AG20443 (cell line): Measurements from ENCODE around the gene FES.
"Not testable (repeated sequence)": the region's sequence is repeated elsewhere in the genome, so short reads cannot be mapped to it uniquely, and the experiment has no call there.

Experiments used
- DNase-seq: peaks from one replicate; pipeline ENCODE4 v3.0.0; 2012; ENCODE audit warnings: low spot score, mixed read lengths

FES gene

DNA sequence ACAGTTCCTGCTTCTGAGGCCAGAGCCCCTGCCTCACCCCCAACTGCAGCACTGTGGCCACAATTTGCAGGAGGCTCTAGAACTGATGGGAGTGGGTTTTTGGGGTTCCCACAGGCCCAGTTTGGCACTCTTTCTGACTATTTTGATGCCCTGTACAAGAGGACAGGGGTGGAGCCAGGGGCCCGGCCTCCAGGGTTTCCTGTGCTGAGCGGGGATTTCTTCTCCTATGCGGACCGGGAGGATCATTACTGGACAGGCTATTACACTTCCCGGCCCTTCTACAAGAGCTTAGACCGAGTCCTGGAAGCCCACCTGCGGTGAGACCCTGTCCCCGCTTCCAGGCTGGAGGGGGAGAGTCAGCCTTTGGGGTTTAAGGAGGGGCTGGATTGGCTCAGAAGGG is 25.7 kb downstream of the FES start:
- no peak for DNase-seq

DNA sequence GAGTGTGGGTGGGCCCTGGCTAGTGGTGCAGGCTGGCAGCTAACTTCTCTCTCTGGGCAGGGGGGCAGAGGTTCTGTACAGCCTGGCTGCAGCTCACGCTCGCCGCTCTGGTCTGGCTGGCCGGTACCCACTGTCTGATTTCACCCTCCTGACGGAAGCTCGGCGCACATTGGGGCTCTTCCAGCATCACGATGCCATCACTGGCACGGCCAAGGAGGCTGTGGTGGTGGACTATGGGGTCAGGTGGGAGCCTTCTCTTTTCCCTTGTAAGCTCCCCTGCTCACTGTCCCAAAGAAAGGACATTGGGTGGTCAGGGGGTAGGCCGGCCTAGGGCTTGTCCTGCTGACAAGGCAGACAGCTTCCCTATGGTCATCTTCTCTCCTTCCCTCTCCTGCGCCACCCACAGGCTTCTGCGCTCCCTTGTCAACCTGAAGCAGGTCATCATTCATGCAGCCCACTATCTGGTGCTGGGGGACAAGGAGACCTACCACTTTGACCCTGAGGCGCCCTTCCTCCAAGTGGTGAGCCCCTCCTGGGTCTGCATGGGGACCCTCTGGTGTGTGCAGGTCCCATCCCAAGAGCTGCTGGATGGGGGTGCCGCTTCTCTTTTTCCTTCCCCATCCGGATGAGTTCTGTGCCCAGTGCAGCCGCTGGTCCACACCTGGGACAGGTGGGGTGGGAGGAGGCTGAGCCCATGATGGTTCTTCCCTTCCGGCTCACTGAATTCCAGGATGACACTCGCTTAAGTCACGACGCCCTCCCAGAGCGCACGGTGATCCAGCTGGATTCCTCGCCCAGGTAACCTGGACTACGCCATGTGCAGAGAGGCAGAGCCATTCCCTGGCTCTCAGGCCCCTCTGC is 26.4 kb downstream of the FES start:
- no peak for DNase-seq

DNA sequence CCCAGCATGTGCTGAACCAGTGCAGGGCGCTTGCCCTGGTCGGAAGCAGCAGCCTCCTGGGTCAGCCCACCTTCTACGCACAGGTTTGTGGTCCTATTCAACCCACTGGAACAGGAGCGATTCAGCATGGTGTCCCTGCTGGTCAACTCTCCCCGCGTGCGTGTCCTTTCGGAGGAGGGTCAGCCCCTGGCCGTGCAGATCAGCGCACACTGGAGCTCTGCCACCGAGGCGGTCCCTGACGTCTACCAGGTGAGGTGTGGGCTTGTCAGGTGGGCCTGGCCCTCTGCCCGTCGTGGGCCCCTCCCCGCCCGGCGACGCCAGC is 27.0 kb downstream of the FES start:
- no peak for DNase-seq

DNA sequence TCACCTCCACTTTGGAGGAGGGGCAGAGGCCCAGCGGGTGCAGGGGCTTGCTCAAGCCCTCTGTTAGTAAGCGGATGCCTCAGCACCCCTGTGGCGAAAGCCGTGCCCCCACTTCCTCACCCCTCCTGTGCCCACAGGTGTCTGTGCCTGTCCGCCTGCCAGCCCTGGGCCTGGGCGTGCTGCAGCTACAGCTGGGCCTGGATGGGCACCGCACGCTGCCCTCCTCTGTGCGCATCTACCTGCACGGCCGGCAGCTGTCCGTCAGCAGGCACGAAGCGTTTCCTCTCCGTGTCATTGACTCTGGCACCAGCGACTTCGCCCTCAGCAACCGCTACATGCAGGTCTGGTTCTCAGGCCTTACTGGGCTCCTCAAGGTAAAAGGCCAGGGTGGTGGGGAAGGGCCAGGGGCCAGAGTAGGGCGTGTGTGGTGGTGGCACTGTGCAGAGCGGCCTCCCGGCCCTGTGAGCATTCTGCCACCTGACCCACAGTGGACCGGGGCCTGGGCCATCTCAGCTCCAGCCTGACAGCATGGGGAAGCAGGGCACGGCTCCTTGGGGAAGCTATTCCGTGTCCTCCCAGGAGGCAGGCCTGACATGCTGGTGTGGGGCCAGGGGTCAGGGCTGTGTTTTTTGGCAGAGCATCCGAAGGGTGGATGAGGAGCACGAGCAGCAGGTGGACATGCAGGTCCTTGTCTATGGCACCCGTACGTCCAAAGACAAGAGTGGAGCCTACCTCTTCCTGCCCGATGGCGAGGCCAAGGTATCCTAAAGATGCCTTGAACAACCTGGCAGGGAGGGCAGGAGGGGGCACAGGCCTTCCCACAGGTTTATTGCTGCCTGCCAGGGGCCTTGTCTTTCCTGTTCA is 27.8 kb downstream of the FES start:
- no peak for DNase-seq

DNA sequence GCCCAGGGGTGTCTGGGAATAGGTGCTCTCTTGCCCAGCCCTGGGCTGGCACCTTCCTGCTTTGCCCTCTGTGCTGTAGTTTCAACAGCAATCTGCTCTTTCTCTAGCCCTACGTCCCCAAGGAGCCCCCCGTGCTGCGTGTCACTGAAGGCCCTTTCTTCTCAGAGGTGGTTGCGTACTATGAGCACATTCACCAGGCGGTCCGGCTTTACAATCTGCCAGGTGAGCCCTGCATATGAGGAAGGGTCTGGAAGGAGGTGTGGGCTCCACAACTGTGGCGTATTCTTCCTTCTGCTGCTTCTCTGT is 28.4 kb downstream of the FES start:
- no peak for DNase-seq

DNA sequence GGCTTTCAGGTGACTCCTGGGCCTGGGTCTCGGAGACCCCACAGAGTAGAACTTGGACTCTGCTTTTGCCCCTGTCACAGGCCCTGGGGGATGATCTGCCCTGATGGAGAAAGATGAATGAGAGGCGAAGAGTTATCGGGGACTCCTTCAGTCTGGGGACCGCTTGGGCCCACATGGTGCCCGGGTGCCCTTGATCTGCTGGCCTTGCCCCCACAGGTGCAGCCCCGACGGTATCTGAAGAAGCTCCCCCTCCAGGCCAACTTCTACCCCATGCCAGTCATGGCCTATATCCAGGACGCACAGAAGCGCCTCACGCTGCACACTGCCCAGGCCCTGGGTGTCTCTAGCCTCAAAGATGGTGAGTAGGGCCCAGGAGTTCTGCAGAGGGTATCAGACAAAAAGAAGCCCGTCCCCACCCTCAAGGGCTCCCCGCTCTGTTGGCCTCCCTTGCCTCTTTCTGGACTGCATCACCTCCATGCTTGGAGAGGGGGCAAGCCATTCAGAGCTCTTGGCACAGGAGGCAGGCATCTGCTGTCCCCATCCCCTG is 29.2 kb downstream of the FES start:
- DNase-seq: no peak

DNA sequence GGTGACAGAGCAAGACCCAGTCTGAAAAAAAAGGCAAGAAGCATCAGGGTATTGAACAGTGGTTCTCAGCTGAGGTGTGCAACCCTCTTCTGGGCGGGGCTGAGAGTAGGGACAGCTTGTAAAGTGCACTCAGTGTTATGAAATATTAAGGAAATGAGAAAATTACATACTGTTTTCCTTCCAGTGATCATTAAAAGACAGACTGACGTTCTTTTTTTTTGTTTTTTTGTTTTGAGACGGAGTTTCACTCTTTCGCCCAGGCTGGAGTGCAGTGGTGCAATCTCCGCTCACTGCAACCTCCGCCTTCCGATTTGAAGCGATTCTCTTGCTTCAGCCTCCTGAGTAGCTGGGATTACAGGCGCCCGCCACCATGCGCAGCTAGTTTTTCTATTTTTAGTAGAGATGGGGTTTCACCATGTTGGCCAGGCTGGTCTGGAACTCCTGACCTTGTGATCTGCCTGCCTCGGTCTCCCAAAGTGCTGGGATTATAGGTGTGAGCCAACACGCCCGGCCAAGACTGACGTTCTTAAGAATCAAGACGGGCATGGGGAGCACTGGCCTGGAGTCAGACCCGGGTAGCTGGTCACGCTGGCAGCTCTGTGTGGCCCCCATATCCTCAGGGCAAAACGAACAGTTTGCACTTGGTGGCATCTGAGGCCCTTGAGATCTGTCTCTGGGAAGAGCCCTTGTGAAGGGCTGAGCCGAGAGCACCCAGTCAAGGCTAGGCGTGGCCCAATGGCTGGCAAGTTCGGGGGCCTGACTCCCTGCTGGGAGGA is 30.2 kb downstream of the FES start:
- DNase-seq: no peak

DNA sequence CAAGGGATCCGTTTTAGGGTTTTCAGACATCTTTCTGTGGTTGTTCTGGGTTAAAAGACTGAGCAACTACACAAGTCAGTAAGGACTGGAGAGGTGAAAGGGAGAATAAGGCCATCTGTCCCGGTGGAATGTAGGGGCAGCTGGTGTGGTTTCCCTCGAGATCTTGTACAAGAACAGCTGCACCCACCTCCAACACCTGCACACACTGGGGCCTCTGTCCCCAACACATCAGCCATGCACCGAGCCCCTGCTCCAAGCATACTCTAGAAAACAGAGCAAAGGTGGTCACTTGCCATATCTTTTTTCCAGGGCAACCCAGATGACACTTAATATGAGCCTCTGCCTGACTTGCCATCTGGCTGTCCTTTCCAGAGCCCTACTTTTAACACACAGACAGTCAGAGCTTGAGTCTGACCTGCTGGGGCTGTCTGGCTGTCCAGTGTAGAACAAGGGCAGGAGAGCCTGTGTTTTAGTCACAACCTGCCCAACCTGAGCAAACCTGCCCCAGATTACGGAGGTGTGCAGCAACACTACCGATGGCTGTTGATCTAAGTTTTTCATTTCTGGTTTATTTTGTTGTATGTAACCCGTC is 31.0 kb downstream of the FES start:
- no peak for DNase-seq

DNA sequence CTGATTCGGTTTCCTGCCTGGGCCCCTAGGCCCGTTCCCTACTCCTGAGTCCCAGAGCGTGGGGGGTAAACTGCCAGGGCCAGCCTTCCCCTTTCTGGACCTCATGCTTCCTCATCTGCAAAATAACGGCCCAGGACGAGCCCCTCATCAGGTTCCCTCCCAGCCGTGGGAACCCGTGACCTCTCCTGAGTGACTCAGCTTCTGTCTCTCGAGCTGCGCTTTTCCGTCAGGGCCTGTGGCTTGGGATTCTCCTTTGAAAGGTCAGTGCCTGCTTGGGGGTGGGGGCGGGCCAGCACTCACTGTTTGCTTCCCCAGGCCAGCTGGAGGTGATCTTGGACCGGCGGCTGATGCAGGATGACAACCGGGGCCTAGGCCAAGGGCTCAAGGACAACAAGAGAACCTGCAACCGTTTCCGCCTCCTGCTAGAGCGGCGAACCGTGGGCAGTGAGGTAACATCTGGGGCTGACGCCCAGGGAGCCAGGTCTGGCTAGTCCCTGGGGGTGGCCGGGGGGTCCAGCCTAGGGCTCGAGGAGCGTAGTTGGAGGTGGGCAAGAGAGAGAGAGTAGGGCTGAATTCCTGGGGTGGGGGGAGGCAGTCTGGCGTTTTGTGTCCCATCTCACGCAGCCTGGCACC is 31.6 kb downstream of the FES start:
- no peak for DNase-seq

DNA sequence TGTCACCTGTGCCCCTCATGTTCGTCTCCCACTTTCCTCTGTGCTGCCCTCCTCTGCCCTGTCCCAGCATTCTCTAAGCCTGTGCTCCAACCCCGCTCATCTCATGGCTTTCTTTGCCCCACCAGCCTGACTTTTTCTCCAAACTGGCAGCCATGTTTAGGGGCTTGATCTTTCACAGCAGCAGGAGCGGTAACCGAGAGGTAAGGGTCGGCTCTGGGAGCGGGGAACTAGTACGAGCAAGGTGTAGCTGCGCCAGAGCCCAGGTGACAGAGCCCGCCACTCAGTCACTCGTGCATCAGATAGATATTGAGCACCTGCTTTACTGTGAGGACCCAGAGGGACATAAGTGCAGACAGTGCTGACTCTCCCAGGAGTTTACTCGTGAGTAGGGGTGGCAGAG is 32.2 kb downstream of the FES start:
- no peak for DNase-seq

DNA sequence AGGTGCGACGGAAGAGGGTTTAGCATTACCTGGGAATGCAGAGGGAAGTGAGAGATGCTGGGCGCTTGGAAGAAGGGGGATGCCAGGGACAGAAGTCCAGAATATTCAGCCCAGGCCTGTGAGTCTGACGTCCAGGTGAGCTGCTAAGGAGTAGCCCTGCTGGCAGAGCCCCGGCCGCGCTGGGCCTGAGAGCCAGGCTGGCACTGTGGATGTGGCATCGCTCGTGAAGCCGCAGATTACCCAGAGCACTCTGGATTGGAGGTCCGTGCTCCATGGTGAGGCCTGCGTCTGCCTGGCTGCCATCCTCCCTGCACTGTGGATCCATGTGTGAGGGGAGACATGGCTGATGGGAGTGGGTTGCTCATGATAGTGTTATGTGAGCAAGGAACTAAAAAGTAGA is 33.3 kb downstream of the FES start:
- DNase-seq: no peak

DNA sequence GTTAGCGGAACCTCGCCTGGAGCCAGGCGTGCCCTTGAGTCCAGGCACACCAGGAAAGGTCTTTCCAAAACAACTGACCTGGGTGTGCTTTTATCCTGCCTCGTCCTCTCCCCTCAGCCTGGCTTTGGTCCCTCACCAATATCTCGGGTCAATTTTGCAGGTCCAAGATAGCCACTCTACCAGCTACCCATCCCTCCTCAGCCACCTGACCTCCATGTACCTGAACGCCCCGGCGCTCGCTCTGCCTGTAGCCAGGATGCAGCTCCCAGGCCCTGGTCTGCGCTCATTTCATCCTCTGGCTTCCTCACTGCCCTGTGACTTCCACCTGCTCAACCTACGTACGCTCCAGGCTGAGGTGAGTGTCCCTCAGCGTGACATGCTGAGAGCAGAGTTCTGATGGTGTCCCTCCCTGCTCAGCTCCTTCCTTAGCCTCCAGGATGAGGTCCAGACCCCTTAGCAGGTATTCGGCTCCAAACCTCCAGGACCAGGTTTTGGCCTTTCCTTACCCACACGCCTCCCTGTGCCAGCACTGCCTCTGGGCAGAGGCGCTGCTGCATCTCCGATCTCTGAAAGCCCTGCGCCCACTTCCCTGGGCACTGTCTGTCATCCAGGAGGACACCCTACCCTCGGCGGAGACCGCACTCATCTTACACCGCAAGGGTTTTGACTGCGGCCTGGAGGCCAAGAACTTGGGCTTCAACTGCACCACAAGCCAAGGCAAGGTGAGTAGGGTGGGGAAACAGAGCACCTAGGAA is 33.9 kb downstream of the FES start:
- no peak for DNase-seq

DNA sequence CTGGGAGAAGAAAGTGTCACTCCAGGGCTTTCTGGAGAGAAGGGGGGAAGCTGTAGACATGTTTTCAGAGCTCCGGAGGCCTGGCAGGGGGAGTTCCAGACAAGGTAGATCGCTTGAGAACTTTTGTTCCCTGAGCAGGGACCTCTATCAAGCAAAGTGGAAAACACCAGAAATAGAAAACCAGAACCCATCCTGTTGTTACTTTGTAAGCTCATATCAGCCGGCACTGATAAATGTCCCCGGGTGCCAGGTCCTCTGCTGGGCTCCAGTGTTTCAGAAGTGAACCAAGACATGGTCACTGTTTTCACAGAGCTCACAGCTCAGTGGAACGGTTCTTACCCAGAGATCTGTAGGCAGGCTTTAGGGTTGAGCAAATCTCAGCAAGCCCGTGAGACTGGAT is 34.5 kb downstream of the FES start:
- DNase-seq: no peak

DNA sequence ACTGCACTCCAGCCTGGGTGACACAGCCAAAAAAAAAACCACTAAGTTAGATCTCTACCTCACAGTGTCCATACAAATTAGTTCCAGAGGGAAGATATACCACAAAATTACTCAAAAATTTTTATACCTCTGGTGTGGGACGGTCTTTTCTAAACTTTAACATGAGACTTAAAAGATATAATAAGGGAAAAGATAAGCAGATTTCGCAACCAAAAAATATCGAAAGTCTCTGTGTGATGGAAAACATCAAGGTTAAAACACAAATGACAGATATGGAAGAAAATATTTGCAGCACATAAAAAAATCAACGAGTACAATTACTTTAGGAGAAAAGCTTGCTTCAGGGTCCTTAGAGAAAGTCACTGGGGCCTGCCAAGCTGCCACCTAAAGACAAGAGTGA is 37.6 kb downstream of the FES start:
- DNase-seq: no peak

DNA sequence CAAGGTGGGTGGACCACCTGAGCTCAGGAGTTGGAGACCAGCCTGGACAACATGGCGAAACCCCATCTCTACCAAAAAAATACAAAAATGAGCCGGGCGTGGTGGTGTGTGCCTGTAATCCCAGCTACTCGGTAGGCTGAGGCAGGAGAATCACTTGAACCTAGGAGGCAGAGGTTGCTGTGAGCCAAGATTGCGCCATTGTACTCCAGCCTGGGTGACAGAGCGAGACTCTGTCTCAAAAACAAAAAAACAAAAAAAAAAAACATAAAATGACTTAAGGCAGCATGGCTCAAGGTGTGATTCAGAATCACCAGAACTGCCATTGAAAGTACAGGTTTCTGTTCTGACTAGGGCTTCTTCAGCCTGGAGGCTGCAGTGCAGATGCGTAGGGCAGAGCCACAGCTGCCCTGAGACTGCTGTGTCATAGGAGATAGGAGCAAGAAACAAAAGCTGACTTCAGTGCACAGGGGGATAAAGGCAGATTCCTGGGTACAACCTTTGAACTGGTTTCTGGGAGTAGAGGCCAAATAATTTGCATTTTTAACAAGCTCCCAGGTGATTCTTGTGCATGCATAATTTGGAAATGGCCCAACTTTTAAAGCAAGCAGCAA is 38.5 kb downstream of the FES start:
- DNase-seq: not testable (repeated sequence)

DNA sequence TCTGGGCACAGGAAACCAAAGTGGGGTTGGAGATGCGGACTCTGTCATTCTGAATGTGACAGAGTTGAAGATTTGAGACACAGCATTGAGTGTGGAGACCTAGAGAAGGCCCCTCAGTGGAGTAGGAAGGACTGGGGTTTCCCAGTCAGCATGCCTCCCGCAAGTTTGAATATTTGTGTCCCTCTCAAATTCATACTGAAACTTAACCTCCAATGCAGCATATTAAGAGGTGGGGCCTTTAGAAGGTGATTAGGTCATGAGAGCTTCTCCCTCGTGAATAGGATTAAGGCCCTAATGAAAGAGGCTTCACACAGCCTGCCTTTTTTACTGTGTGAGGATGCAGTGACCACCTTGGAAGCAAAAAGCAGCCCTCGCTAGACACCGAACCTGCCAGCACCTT is 40.1 kb downstream of the FES start:
- no peak for DNase-seq

DNA sequence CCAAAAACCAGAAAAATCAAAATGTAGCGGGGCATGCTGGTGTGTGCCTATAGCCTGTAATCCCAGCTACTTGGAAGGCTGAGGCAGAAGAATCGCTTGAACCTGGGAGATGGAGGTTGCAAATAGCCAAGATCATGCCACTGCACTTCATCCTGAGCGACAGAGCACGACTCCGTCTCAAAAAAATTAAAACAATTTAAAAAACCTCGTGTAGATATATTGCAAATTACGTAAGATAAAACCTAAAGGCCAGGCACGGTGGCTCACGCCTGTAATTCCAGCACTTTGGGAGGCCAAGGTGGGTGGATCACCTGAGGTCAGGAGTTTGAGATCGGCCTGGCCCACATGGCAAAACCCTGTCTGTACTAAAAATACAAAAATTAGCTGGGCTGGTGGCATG is 42.5 kb downstream of the FES start:
- not testable (repeated sequence) for DNase-seq

DNA sequence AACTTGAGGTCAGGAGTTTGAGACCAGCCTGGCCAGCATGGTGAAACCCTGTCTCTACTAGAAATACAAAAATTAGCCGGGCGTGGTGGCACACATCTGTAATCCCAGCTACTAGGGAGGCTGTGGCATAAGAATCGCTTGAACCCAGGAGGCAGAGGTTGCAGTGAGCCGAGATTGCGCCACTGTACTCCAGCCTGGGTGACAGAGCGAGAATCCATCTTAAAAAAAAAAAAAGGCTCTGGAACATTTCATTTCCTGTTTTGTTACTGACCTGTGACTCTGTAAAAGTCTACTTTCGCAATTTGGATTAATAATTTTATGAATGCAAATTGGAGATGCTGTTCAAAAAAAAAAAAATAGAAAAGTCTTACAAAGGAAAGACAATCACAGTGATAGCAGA is 43.8 kb downstream of the FES start:
- not testable (repeated sequence) for DNase-seq

DNA sequence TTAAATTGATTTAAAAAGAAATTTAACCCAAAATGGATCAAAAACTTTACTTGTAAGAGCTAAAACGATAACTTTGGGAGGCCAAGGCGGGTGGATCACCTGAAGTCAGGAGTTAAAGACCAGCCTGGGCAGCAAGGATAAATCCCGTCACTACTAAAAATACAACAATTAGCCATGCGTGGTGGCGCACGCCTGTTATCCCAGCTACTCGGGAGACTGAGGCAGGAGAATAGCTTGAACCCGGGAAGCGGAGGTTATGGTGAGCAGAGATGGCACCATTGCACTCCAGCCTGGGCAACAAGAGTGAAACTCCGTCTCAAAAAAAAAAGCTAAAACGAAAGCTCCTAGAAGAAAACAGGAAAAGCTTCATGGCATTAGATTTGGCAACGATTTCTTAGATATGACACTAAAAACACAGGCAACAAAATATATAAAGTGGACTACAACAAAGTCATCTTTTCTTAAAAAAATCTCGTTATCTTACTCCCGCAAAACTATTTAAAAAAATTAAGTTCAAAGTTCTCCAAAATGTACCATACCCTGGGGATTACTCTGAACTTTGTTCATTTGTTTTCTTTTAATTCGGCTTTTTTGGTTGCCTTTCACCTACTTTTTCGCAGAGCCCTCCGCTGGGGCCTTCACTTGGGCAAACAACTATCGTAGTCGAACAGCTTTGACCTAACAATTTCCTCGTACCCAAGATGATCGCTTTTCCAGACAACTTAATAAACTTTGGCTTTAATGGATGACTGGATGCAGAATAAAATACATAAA is 45.1 kb downstream of the FES start:
- no peak for DNase-seq
